GM12878 (cell line): Measurements from ENCODE around the gene BEST3.

Source experiments
- CEBPB ChIP-seq, 2 experiments: fragments of 150-350 bp in 1 of 2; IDR thresholded peaks; 2 replicates each; pipeline ENCODE4 v1.6.1; 2012 to 2014; ENCODE audit warnings: low read depth in 2 of 2, low read length in 2 of 2, borderline replicate concordance in 1 of 2, inconsistent platforms in 1 of 2
- HDAC2 ChIP-seq: fragments of 200-600 bp; sonication (generic); IDR thresholded peaks from 2 replicates; pipeline ENCODE4 v1.6.1; 2017
- NR2C2 ChIP-seq: IDR thresholded peaks from 2 replicates; pipeline ENCODE4 v1.6.1; 2011; ENCODE audit warnings: borderline replicate concordance, low read depth; ENCODE audit not compliant: control insufficient read depth, insufficient read length
- POLR2A ChIP-seq: IDR thresholded peaks from 2 replicates; pipeline ENCODE4 v1.6.1; 2011; ENCODE audit warnings: low read depth, mild to moderate bottlenecking, low read length
- POU2F2 ChIP-seq: IDR thresholded peaks from 3 replicates; pipeline ENCODE4 v1.6.1; 2011; ENCODE audit warnings: low read depth, mild to moderate bottlenecking, low read length, borderline replicate concordance
- TF ChIP-seq, protein P1 (sequence below), 3 experiments: IDR thresholded peaks in 2 of 3; conservative IDR thresholded peaks in 1 of 3; 2 replicates each; pipeline ENCODE4 v1.5.1; 2011; ENCODE audit warnings: low read depth in 3 of 3, low read length in 3 of 3, mild to moderate bottlenecking in 3 of 3, control low read depth in 2 of 3, moderate library complexity in 2 of 3, inconsistent platforms in 1 of 3, mixed read lengths in 1 of 3; ENCODE audit not compliant: control insufficient read depth in 2 of 3, insufficient read depth in 1 of 3; ENCODE audit errors: extremely low read depth in 1 of 3
- TF ChIP-seq, protein P2 (sequence below): IDR thresholded peaks from 2 replicates; pipeline ENCODE4 v1.6.1; 2011; ENCODE audit warnings: low read depth, mild to moderate bottlenecking, low read length, moderate library complexity, borderline replicate concordance; ENCODE audit errors: extremely low read depth

DNA sequence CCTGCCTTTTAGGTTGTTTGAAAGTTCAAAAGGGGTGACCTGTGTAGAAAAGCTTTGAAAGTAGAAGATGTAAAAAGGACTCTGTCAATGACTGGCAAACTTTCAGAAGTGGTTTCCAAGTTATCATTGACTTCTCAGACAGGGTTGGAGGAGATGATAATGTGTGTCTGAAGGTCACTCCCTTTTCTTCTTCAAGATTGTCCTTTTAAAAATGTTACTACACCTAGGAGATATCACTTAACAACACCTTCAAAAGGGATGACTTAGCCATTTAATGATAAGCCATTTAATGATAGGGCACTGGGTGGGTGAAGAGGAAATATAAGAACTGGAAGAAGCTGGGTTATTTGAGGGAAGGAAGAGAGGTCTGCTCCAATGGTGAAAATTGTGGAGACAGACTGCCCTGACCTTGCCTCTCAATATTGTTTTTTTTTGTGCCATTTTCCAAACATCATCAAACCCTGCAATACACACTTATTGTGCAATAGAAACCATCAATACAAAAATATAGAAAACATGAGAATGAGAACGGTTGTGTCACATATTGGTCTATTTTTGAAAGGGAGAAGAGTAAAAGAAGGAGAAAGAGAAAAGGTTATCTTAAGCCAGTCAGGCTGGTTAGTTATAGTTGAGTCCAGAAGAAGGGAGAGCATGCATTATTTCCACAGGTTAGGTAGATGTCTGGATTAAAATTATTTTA is 38.8 kb downstream of the BEST3 start:
- TF ChIP-seq, protein P1, sequence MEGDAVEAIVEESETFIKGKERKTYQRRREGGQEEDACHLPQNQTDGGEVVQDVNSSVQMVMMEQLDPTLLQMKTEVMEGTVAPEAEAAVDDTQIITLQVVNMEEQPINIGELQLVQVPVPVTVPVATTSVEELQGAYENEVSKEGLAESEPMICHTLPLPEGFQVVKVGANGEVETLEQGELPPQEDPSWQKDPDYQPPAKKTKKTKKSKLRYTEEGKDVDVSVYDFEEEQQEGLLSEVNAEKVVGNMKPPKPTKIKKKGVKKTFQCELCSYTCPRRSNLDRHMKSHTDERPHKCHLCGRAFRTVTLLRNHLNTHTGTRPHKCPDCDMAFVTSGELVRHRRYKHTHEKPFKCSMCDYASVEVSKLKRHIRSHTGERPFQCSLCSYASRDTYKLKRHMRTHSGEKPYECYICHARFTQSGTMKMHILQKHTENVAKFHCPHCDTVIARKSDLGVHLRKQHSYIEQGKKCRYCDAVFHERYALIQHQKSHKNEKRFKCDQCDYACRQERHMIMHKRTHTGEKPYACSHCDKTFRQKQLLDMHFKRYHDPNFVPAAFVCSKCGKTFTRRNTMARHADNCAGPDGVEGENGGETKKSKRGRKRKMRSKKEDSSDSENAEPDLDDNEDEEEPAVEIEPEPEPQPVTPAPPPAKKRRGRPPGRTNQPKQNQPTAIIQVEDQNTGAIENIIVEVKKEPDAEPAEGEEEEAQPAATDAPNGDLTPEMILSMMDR (IDR thresholded peaks at IDR 0.05 in 2 of 3, conservative IDR thresholded peaks at IDR 0.05 in 1 of 3; ENCODE audit: control insufficient read depth in 2 of 3, extremely low read depth in 1 of 3, insufficient read depth in 1 of 3, low read depth in 3 of 3, low read length in 3 of 3): no peak
- TF ChIP-seq CEBPB (IDR thresholded peaks at IDR 0.05; ENCODE audit: borderline replicate concordance in 1 of 2, low read depth in 2 of 2, low read length in 2 of 2) (no peak), NR2C2 (no peak), POLR2A (no peak), HDAC2 (no peak), POU2F2 (no peak)
- TF ChIP-seq, protein P2, sequence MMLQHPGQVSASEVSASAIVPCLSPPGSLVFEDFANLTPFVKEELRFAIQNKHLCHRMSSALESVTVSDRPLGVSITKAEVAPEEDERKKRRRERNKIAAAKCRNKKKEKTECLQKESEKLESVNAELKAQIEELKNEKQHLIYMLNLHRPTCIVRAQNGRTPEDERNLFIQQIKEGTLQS: no peak
